ENCODE results near the gene PLXNB1.

DNA sequence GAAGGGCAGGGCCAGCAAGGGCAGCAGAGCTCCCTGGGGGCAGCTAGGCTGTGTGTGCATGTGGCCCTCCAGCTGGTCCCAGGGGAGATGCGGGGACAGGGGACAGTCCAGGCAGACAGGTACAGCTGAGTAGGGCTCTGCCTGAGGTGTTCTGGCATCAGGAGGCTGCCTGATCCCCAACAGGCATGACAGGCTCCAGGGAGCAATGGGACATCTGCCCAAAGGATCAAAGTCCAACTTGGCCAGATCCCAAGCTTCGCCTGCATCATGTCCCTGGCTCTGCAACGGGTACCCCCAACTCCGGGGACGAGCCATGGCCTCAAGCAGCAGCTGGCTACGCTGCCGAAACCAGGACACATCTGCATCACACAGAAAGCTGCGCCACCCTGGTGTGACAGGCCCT, 38.4 kb upstream of the PLXNB1 start:
- TF ChIP-seq, protein P1, sequence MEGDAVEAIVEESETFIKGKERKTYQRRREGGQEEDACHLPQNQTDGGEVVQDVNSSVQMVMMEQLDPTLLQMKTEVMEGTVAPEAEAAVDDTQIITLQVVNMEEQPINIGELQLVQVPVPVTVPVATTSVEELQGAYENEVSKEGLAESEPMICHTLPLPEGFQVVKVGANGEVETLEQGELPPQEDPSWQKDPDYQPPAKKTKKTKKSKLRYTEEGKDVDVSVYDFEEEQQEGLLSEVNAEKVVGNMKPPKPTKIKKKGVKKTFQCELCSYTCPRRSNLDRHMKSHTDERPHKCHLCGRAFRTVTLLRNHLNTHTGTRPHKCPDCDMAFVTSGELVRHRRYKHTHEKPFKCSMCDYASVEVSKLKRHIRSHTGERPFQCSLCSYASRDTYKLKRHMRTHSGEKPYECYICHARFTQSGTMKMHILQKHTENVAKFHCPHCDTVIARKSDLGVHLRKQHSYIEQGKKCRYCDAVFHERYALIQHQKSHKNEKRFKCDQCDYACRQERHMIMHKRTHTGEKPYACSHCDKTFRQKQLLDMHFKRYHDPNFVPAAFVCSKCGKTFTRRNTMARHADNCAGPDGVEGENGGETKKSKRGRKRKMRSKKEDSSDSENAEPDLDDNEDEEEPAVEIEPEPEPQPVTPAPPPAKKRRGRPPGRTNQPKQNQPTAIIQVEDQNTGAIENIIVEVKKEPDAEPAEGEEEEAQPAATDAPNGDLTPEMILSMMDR (IDR thresholded peaks at IDR 0.05; ENCODE audit: insufficient read depth, low read length) = no peak
- no peak for TF ChIP-seq POLR2AphosphoS5 (IDR thresholded peaks at IDR 0.05; ENCODE audit: low read depth)

Measured in HL-60 (cell line).